GM12878 (cell line): Measurements from ENCODE around the gene HEMK1. TPM values are rescaled to one million over a fixed set of nuclear protein-coding genes. Genes with fewer than 3 reads are reported as not detected.

ENCODE experiments used
- ATAC-seq: fragments of 200-7000 bp; cut with Tn5 transposase; 3 replicates; pipeline ENCODE4 v1.9.1; 2020; ENCODE audit warnings: mild to moderate bottlenecking, moderate library complexity
- BruUV-seq: library from RNA; stranded (reverse); fragments of 400-500 nt; replicated peaks from 2 replicates; lab custom pipeline; 2021; lab: Mats Ljungman, UMichigan
- CTCF ChIA-PET: fragments of 300-600 bp; sonication (Branson Sonifier 250); formaldehyde crosslinking; extraction: SDS; loops from one replicate; lab custom pipeline; 2021; ENCODE audit warnings: inconsistent platforms; lab: Yijun Ruan, JAX
- POLR2A ChIA-PET: fragments of 350-600 bp; formaldehyde crosslinking; extraction: SDS; loops from one replicate; lab custom pipeline; 2021; ENCODE audit warnings: inconsistent platforms; lab: Charles Lee
- RAD21 ChIA-PET: fragments of 300-600 bp; sonication (Branson Sonifier 250); formaldehyde crosslinking; loops from one replicate; lab custom pipeline; 2023; ENCODE audit warnings: antibody characterized with exemption; ENCODE audit not compliant: unreplicated experiment; lab: Charles Lee
- SMC1A ChIA-PET: fragments of 300-600 bp; sonication (Branson Sonifier 250); formaldehyde crosslinking; loops from one replicate; lab custom pipeline; 2023; ENCODE audit not compliant: unreplicated experiment, uncharacterized antibody; lab: Charles Lee
- DNase-seq: peaks from one replicate; pipeline ENCODE4 v3.0.0-alpha.2; 2011; ENCODE audit warnings: low read depth, low spot score
- FAIRE-seq: peaks from 3 replicates; lab custom pipeline; 2011; peaks lifted over from hg19 to GRCh38; lab: Jason Lieb, UNC
- H2AFZ ChIP-seq: 2 replicates; pipeline ENCODE4 v1.6.0; 2011; ENCODE audit warnings: low read depth, low read length, control low read depth; ENCODE audit not compliant: control insufficient read depth
- H3K27ac ChIP-seq: 2 replicates; pipeline ENCODE4 v1.5.1; 2011; ENCODE audit warnings: control low read depth; ENCODE audit not compliant: control insufficient read depth, insufficient read depth
- H3K27me3 ChIP-seq, 2 experiments: replicated peaks in 1 of 2; 2 replicates each; pipeline versions ENCODE4 v1.6.0 to v1.6.1; 2011; ENCODE audit warnings: low read length in 1 of 2; ENCODE audit not compliant: control insufficient read depth in 2 of 2, insufficient read depth in 2 of 2
- H3K36me3 ChIP-seq, 2 experiments: 2 replicates each; pipeline ENCODE4 v1.5.1; 2011; ENCODE audit warnings: low read length in 1 of 2; ENCODE audit not compliant: control insufficient read depth in 2 of 2, insufficient read depth in 2 of 2
- H3K4me1 ChIP-seq: 2 replicates; pipeline ENCODE4 v1.6.1; 2011; ENCODE audit warnings: mild to moderate bottlenecking, low read length, moderate library complexity, mixed read lengths; ENCODE audit not compliant: control insufficient read depth, insufficient read depth
- H3K4me2 ChIP-seq: 2 replicates; pipeline ENCODE4 v1.6.0; 2011; ENCODE audit warnings: control low read depth; ENCODE audit not compliant: control insufficient read depth, insufficient read depth
- H3K4me3 ChIP-seq: fragments of 200-600 bp; sonication (generic); 2 replicates; pipeline ENCODE4 v1.5.1; 2016
- H3K79me2 ChIP-seq: 2 replicates; pipeline ENCODE4 v1.6.0; 2011; ENCODE audit warnings: low read length; ENCODE audit not compliant: control insufficient read depth, insufficient read depth
- H3K9ac ChIP-seq: 2 replicates; pipeline ENCODE4 v1.8.0; 2011; ENCODE audit warnings: low read length, control low read depth, mixed read lengths; ENCODE audit not compliant: control insufficient read depth, insufficient read depth
- H3K9me3 ChIP-seq: replicated peaks from 3 replicates; pipeline ENCODE4 v1.5.1; 2011; ENCODE audit warnings: mild to moderate bottlenecking, low read length; ENCODE audit not compliant: control insufficient read depth, insufficient read depth
- H4K20me1 ChIP-seq: 2 replicates; pipeline ENCODE4 v1.6.0; 2011; ENCODE audit not compliant: control insufficient read depth, insufficient read depth
- ETV6 ChIP-seq, 2 experiments: fragments of 450-650 bp in 1 of 2; IDR thresholded peaks in 1 of 2; conservative IDR thresholded peaks in 1 of 2; 2 replicates each; pipeline ENCODE4 v1.6.1; 2014; ENCODE audit warnings: antibody characterized with exemption in 1 of 2, borderline replicate concordance in 1 of 2, low read depth in 1 of 2, mild to moderate bottlenecking in 1 of 2, moderate library complexity in 1 of 2
- IKZF2 ChIP-seq, 2 experiments: fragments of 450-650 bp; IDR thresholded peaks; 2 replicates each; pipeline ENCODE4 v1.6.1; 2017; ENCODE audit warnings: mild to moderate bottlenecking in 2 of 2, moderate library complexity in 2 of 2
- JUNB ChIP-seq: IDR thresholded peaks from 2 replicates; pipeline ENCODE4 v1.6.1; 2016; ENCODE audit warnings: antibody characterized with exemption, mild to moderate bottlenecking
- MXI1 ChIP-seq: fragments of 150-350 bp; IDR thresholded peaks from 2 replicates; pipeline ENCODE4 v1.6.1; 2011; ENCODE audit warnings: low read depth, mild to moderate bottlenecking, inconsistent platforms, low read length, improper control_type of control experiment
- POLR2A ChIP-seq: IDR thresholded peaks from 2 replicates; pipeline ENCODE4 v1.6.1; 2011; ENCODE audit warnings: low read depth, mild to moderate bottlenecking, low read length
- SMAD1 ChIP-seq: fragments of 450-650 bp; IDR thresholded peaks from 2 replicates; pipeline ENCODE4 v1.6.1; 2018; ENCODE audit warnings: mild to moderate bottlenecking, low read depth; ENCODE audit not compliant: partially characterized antibody
- ZNF274 ChIP-seq: IDR thresholded peaks from one replicate; pipeline ENCODE4 v1.8.0; 2011; ENCODE audit not compliant: insufficient read length, insufficient read depth
- WGBS: methylation state at CpG from one replicate; pipeline ENCODE4 v1.1.6; 2016; ENCODE audit warnings: low lambda C conversion rate; ENCODE audit not compliant: insufficient replicate concordance, insufficient coverage; ENCODE audit errors: missing lambda C conversion rate; 5-methylcytosine and 5-hydroxymethylcytosine counted together
- in situ Hi-C: fragments of 300-500 bp; cut with MboI; formaldehyde crosslinking; loops from 9 replicates; pipeline ENCODE4 v1.14.3; 2018; ENCODE audit warnings: mixed read lengths
- intact Hi-C: fragments of 100-400 bp; cut with micrococcal nuclease; formaldehyde crosslinking; loops from one replicate; pipeline ENCODE4 v1.14.2; 2022; ENCODE audit not compliant: unreplicated experiment
- polyA plus RNA-seq, 11 experiments: library from polyadenylated mRNA; depleted of rRNA in 4 of 11; unstranded in 6 of 11; stranded (reverse) in 5 of 11; fragments of >200 nt; fragmentation: Nextera tagmentation in 4 of 11; fragmentation: Illumina TruSeq in 1 of 11; extraction: Ambion mirVana in 4 of 11; extraction: Trizol in 1 of 11; gene quantifications; 1 replicate in 1 of 11; 2 replicates in 10 of 11; pipeline versions ENCODE4 v1.2.1 to v1.2.3, GENCODE V29; 2011 to 2016; ENCODE audit warnings: inconsistent platforms in 2 of 11, missing spikeins in 2 of 11, low read depth in 1 of 11
- total RNA-seq, 4 experiments: library from RNA; depleted of rRNA in 3 of 4; stranded (reverse); fragments of >200 nt in 3 of 4; fragmentation: Illumina TruSeq in 1 of 4; extraction: Trizol in 1 of 4; gene quantifications; 2 replicates each; pipeline versions ENCODE4 v1.2.1 to v1.2.3, GENCODE V29; 2013 to 2021
- TF ChIP-seq, protein P1 (sequence below): IDR thresholded peaks from 2 replicates; pipeline ENCODE4 v1.6.1; 2012; ENCODE audit warnings: mild to moderate bottlenecking, low read depth, low read length
- TF ChIP-seq, protein P2 (sequence below): fragments of 450-650 bp; IDR thresholded peaks from 2 replicates; pipeline ENCODE4 v1.6.1; 2017; ENCODE audit warnings: mild to moderate bottlenecking, moderate library complexity

Gene HEMK1
- total and polyA plus RNA-seq, 10 of the 15 experiments (the other 5 are each of a cell fraction or from before 2014, with no cell fraction given), result 2.8 to 19.0 (median 12.0) TPM

DNA sequence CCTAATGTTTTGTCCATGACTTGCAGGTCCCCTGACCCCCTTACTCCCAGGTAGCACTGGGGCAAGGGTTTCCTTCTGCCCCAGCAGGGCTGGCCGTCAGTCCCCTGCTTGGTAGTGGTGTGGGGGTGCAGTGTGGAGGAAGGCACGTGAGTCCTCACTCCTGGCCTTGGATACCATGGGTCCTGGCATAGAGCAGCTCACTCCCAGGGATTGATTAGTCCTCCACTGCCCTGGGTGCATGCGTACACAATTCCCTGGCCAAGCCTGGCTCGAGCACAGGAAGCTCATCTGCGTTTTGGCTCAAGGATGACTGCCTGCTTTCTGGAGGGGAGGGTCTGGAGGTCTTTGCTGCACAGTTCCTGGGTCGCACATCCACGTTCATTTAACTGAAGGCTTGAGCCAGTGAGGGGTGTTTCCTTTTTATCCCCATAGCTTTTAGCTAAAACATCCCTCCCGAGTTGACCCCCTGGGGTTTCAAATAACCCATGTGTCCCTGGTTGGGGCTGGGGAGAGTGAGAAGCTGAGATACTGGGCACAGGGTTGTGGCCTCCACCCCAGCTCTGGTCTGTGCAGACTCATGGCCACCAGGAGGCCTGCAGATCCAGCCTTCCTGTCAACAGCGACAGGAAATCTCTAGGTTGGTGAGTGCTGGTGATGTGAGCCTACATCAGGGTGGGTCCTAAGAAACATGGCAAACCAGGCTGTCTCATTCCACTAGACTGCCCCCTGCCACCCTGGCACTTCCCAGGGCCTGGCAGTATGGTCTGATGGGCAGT, 11.5 kb downstream of the HEMK1 start (continued):
- TF ChIP-seq ZNF274 (no peak), SMAD1 (no peak), ETV6 (conservative IDR thresholded peaks at IDR 0.05 in 1 of 2, IDR thresholded peaks at IDR 0.05 in 1 of 2; ENCODE audit: borderline replicate concordance in 1 of 2, low read depth in 1 of 2) (no peak)
- TF ChIP-seq, protein P1, sequence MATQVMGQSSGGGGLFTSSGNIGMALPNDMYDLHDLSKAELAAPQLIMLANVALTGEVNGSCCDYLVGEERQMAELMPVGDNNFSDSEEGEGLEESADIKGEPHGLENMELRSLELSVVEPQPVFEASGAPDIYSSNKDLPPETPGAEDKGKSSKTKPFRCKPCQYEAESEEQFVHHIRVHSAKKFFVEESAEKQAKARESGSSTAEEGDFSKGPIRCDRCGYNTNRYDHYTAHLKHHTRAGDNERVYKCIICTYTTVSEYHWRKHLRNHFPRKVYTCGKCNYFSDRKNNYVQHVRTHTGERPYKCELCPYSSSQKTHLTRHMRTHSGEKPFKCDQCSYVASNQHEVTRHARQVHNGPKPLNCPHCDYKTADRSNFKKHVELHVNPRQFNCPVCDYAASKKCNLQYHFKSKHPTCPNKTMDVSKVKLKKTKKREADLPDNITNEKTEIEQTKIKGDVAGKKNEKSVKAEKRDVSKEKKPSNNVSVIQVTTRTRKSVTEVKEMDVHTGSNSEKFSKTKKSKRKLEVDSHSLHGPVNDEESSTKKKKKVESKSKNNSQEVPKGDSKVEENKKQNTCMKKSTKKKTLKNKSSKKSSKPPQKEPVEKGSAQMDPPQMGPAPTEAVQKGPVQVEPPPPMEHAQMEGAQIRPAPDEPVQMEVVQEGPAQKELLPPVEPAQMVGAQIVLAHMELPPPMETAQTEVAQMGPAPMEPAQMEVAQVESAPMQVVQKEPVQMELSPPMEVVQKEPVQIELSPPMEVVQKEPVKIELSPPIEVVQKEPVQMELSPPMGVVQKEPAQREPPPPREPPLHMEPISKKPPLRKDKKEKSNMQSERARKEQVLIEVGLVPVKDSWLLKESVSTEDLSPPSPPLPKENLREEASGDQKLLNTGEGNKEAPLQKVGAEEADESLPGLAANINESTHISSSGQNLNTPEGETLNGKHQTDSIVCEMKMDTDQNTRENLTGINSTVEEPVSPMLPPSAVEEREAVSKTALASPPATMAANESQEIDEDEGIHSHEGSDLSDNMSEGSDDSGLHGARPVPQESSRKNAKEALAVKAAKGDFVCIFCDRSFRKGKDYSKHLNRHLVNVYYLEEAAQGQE, result no peak
- TF ChIP-seq, all 136 proteins: peak for 0

DNA sequence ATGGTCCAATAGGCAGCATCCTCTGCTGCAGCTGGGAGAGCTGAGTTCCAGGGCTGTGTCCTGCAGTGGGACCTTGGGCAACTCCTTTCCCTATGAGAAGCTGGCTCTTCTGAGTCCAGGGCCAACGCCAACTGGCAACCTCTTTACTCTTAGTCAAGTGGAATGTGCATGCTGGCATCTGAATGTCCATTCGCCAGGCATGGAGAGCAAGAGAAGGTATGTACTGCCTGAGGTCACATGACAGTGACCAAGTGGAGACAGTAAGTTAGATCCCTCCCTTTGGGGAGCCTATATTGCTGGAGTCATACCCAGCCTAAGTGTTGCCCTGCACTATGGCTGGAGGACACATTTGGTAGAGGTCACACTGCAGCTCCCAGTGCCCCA, 12.1 kb downstream of the HEMK1 start:
- no peak overlapping the region for H3K27ac ChIP-seq
- POLR2A ChIA-PET, result no interaction called here
- no peak for FAIRE-seq
- in situ Hi-C loops, result no loop called here
- SMC1A ChIA-PET, result no interaction called here
- intact Hi-C loops, result no loop called here
- no peak overlapping the region for H3K4me2 ChIP-seq
- H2AFZ ChIP-seq, result no peak overlapping the region
- H3K4me1 ChIP-seq, result no peaks in the 10 kb centered on the region
- no peaks in the 10 kb centered on the region for H3K9me3 ChIP-seq
- H3K27me3 ChIP-seq, result no peaks in the 10 kb centered on the region
- H3K36me3 ChIP-seq, result no peaks in the 10 kb centered on the region
- H3K9ac ChIP-seq, result no peak overlapping the region
- no peaks in the 10 kb centered on the region for H4K20me1 ChIP-seq
- ATAC-seq, result no peak
- RAD21 ChIA-PET, result interaction anchor here (0.9 to 1.2 kb wide), 2 partner anchors 8 to 30 kb away, joined by 3 to 4 read pairs; partner anchors contain the start of gene CISH
- CTCF ChIA-PET, result interaction anchor here (1.1 to 1.9 kb wide), 2 partner anchors 11 to 30 kb away, joined by 4 to 5 read pairs; partner anchors contain the start of gene CISH
- no peak for DNase-seq
- no peaks in the 10 kb centered on the region for H3K79me2 ChIP-seq
- no peak overlapping the region for H3K4me3 ChIP-seq
- WGBS, result 67% methylated on average over 2 of the region's 2 CpGs
- BruUV-seq, result no TSS peak
- TF ChIP-seq MXI1, result no peak
- no peak for TF ChIP-seq IKZF2 (IDR thresholded peaks at IDR 0.05)
- no peak for TF ChIP-seq ETV6 (conservative IDR thresholded peaks at IDR 0.05 in 1 of 2, IDR thresholded peaks at IDR 0.05 in 1 of 2; ENCODE audit: borderline replicate concordance in 1 of 2, low read depth in 1 of 2)
- TF ChIP-seq POLR2A, result no peak
- TF ChIP-seq JUNB, result no peak
- TF ChIP-seq, protein P2, sequence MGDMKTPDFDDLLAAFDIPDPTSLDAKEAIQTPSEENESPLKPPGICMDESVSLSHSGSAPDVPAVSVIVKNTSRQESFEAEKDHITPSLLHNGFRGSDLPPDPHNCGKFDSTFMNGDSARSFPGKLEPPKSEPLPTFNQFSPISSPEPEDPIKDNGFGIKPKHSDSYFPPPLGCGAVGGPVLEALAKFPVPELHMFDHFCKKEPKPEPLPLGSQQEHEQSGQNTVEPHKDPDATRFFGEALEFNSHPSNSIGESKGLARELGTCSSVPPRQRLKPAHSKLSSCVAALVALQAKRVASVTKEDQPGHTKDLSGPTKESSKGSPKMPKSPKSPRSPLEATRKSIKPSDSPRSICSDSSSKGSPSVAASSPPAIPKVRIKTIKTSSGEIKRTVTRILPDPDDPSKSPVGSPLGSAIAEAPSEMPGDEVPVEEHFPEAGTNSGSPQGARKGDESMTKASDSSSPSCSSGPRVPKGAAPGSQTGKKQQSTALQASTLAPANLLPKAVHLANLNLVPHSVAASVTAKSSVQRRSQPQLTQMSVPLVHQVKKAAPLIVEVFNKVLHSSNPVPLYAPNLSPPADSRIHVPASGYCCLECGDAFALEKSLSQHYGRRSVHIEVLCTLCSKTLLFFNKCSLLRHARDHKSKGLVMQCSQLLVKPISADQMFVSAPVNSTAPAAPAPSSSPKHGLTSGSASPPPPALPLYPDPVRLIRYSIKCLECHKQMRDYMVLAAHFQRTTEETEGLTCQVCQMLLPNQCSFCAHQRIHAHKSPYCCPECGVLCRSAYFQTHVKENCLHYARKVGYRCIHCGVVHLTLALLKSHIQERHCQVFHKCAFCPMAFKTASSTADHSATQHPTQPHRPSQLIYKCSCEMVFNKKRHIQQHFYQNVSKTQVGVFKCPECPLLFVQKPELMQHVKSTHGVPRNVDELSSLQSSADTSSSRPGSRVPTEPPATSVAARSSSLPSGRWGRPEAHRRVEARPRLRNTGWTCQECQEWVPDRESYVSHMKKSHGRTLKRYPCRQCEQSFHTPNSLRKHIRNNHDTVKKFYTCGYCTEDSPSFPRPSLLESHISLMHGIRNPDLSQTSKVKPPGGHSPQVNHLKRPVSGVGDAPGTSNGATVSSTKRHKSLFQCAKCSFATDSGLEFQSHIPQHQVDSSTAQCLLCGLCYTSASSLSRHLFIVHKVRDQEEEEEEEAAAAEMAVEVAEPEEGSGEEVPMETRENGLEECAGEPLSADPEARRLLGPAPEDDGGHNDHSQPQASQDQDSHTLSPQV, result no peak
